Measurements from ENCODE around the gene APBB2.

APBB2 gene

GRCh38 chr4:40952217-40952616 is 262.1 kb downstream of the APBB2 start:
- DNase-seq (ENCODE audit: low read depth in 2 of 2), result no peak
- H3K4me3 ChIP-seq (replicated peaks in 1 of 2; ENCODE audit: low read depth in 2 of 2, low read length in 2 of 2), result no peak overlapping the region
- TF ChIP-seq CTCF (IDR thresholded peaks at IDR 0.05; ENCODE audit: low read depth, low read length), result no peak

- no peak for TF ChIP-seq CTCF (IDR thresholded peaks at IDR 0.05; ENCODE audit: low read depth, low read length)
- DNase-seq (ENCODE audit: low read depth in 2 of 2), result no peak
- H3K4me3 ChIP-seq (replicated peaks in 1 of 2; ENCODE audit: low read depth in 2 of 2, low read length in 2 of 2), result no peak overlapping the region
Measured at GRCh38 chr4:40951026-40951425, 263.3 kb downstream of the APBB2 start.

DNA sequence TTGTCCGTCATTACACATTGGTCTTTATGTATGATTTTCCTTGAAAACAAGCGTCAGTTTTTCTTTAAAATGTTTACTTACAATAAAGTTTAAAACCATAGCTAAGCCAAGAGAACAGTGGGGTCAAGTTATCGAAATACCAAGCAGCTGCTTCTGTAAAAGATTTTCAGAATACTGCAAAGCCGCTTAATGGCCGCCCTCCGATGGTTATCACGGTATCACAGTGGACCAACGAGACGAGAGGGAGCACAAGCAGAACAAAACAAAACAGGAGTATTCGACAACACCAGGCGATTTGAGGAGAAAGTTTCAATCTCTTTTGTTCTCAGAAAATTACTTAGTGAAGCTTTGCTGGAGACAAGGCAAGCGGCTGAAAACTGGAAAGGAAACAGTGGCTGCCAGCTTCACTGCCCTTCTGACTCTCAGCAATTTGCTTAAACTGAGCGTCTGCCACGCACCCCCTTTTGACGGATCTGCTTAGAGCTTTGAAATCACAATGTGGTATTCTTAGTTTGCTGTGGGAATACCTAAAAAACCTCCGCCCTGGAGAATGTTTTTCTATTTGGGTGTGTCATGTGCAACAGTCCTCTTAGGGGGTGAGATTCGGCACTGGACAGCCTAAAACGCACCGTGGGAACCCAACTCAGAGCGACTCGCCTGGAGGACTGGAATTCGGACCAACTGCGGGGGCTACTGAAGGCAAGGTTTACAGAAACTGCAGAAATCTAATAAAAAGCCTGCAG is 264.8 kb downstream of the APBB2 start:
- peak in 1 of 2 donors; percentile 30 for DNase-seq (ENCODE audit: low read depth in 2 of 2)
- no peak for TF ChIP-seq CTCF (IDR thresholded peaks at IDR 0.05; ENCODE audit: low read depth, low read length)
- H3K4me3 ChIP-seq (replicated peaks in 1 of 2; ENCODE audit: low read depth in 2 of 2, low read length in 2 of 2), result no peak overlapping the region

- DNase-seq (ENCODE audit: low read depth in 2 of 2), result no peak
- H3K4me3 ChIP-seq (replicated peaks in 1 of 2; ENCODE audit: low read depth in 2 of 2, low read length in 2 of 2), result no peak overlapping the region
- TF ChIP-seq CTCF (IDR thresholded peaks at IDR 0.05; ENCODE audit: low read depth, low read length), result no peak
Measured at GRCh38 chr4:40948014-40948413, 266.3 kb downstream of the APBB2 start.

GRCh38 chr4:40946652-40947051 is 267.7 kb downstream of the APBB2 start:
- no peak for DNase-seq (ENCODE audit: low read depth in 2 of 2)
- TF ChIP-seq CTCF (IDR thresholded peaks at IDR 0.05; ENCODE audit: low read depth, low read length), result no peak
- H3K4me3 ChIP-seq (replicated peaks in 1 of 2; ENCODE audit: low read depth in 2 of 2, low read length in 2 of 2), result no peak overlapping the region

- no peak for TF ChIP-seq CTCF (IDR thresholded peaks at IDR 0.05; ENCODE audit: low read depth, low read length)
- peak in 1 of 2 donors; percentile 32 for DNase-seq (ENCODE audit: low read depth in 2 of 2)
- H3K4me3 ChIP-seq (replicated peaks in 1 of 2; ENCODE audit: low read depth in 2 of 2, low read length in 2 of 2), result no peak overlapping the region
Measured at GRCh38 chr4:40940756-40941155, 273.6 kb downstream of the APBB2 start.

DNA sequence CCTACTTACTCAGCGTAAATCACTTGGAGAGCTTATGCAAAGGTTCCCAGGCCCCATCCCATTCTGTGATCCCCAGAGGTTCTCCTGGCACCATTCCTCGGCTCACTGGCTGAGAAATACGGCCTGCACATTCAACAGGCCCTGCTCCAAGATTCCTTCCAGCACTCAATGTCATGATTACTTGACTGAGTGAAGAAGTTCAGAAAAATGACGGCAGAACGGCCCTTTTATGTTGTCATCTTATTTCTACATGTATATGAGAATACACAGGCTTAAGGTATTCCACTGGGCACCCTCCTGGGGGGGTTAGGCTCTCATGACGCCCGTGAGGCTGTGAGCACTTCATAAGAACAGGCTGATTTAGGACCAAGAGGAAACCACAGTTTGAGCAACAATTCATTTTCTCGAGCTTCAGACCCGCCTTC is 274.0 kb downstream of the APBB2 start:
- no peak overlapping the region for H3K4me3 ChIP-seq (replicated peaks in 1 of 2; ENCODE audit: low read depth in 2 of 2, low read length in 2 of 2)
- no peak for TF ChIP-seq CTCF (IDR thresholded peaks at IDR 0.05; ENCODE audit: low read depth, low read length)
- peak; percentile 83 for DNase-seq (ENCODE audit: low read depth in 2 of 2)
